Thyroid gland (tissue), 4 donors: Measurements from ENCODE around the gene SPTBN4.
"Not testable (repeated sequence)": the region's sequence is repeated elsewhere in the genome, so short reads cannot be mapped to it uniquely, and the experiment has no call there.

Experiments used
- POLR2A ChIP-seq, 2 donors: fragments of 450-650 bp; IDR thresholded peaks; one replicate each; pipeline ENCODE4 v1.6.1; 2017; ENCODE audit warnings: antibody characterized with exemption in 2 of 2, mild to moderate bottlenecking in 2 of 2, moderate library complexity in 1 of 2
- TF ChIP-seq, protein P1 (sequence below), 6 experiments: fragments of 200-600 bp in 3 of 6; fragments of 450-650 bp in 3 of 6; sonication (generic) in 3 of 6; IDR thresholded peaks; one replicate each; pipeline ENCODE4 v1.5.1; 2016 to 2019; ENCODE audit warnings: antibody characterized with exemption in 6 of 6, mild to moderate bottlenecking in 2 of 6, inconsistent platforms in 1 of 6, moderate library complexity in 1 of 6

DNA sequence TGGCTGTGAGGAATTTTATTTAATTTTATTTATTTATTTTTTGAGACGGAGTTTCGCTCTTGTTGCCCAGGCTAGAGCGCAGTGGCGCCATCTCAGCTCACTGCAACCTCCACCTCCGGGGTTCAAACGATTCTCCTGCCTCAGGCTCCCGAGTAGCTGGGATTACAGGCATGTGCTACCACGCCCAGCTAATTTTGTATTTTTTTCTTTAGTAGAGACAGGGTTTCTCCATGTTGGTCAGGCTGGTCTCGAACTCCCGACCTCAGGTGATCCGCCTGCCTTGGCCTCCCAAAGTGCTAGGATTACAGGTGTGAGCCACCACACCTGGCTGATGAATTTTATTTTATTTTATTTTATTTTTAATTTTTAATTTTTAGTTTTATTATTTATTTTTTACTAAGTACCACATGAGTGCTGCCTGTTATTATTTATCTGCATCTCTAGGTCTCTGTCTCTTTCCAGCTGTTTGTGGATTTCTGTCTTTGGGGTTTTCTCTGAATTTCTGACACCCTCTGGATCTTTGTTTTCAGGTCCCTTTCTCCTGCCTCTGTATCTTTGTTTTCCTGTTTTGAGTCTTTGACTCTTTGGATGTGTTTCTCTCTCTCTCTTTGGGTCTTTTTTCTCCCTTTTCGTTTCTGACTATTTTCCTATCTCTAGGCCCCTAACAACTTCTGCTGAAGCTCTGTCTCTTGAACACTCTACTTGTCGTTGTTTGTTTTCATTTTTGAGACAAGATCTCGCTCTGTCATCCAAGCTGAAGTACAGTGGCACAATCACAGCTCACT, 157.8 kb downstream of the SPTBN4 start:
- not testable (repeated sequence) for TF ChIP-seq POLR2A (IDR thresholded peaks at IDR 0.05)
- TF ChIP-seq, protein P1, sequence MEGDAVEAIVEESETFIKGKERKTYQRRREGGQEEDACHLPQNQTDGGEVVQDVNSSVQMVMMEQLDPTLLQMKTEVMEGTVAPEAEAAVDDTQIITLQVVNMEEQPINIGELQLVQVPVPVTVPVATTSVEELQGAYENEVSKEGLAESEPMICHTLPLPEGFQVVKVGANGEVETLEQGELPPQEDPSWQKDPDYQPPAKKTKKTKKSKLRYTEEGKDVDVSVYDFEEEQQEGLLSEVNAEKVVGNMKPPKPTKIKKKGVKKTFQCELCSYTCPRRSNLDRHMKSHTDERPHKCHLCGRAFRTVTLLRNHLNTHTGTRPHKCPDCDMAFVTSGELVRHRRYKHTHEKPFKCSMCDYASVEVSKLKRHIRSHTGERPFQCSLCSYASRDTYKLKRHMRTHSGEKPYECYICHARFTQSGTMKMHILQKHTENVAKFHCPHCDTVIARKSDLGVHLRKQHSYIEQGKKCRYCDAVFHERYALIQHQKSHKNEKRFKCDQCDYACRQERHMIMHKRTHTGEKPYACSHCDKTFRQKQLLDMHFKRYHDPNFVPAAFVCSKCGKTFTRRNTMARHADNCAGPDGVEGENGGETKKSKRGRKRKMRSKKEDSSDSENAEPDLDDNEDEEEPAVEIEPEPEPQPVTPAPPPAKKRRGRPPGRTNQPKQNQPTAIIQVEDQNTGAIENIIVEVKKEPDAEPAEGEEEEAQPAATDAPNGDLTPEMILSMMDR (IDR thresholded peaks at IDR 0.05) = not testable (repeated sequence)
